CD4-positive, CD25-positive, alpha-beta regulatory T cell (primary cell): ENCODE results near the gene SARNP. TPM values are rescaled to one million over a fixed set of nuclear protein-coding genes. Genes with fewer than 3 reads are reported as not detected.
A peak's percentile ranks its signal among the peaks of the same experiment; 100 is the strongest.
"Not testable (repeated sequence)": the region's sequence is repeated elsewhere in the genome, so short reads cannot be mapped to it uniquely, and the experiment has no call there.

Source experiments
- ATAC-seq, 2 donors: fragments of 150-1000 bp; cut with Tn5 transposase; one replicate each; pipeline ENCODE4 v1.10.0; 2021; ENCODE audit warnings: low read depth in 2 of 2, moderate number of reproducible peaks in 2 of 2, moderate library complexity in 1 of 2
- DNase-seq, 3 donors: peaks; one replicate each; pipeline versions ENCODE4 v3.0.0 to v3.0.0-alpha.2; 2012 to 2022; ENCODE audit warnings: mixed read lengths in 1 of 3
- H3K27ac ChIP-seq: one replicate; pipeline ENCODE4 v1.7.0; 2013; ENCODE audit warnings: mild to moderate bottlenecking, low read length; ENCODE audit not compliant: insufficient read depth, poor library complexity, severe bottlenecking
- H3K27me3 ChIP-seq: one replicate; pipeline ENCODE4 v1.7.0; 2013; ENCODE audit warnings: low read length; ENCODE audit not compliant: control insufficient read depth, insufficient read depth
- H3K36me3 ChIP-seq: one replicate; pipeline ENCODE4 v1.7.0; 2013; ENCODE audit warnings: mild to moderate bottlenecking, low read length, moderate library complexity; ENCODE audit not compliant: control insufficient read depth, insufficient read depth
- H3K4me1 ChIP-seq: 2 replicates; pipeline ENCODE4 v1.7.0; 2013; ENCODE audit warnings: mild to moderate bottlenecking, low read length; ENCODE audit not compliant: insufficient read depth, control insufficient read depth, poor library complexity, severe bottlenecking
- H3K4me3 ChIP-seq: one replicate; pipeline ENCODE4 v1.7.0; 2013; ENCODE audit warnings: low read depth, mild to moderate bottlenecking, low read length, moderate library complexity
- H3K9me3 ChIP-seq, 2 experiments: 1 replicate in 1 of 2; 2 replicates in 1 of 2; pipeline ENCODE4 v1.7.0; 2013; ENCODE audit warnings: low read length in 2 of 2, mild to moderate bottlenecking in 1 of 2, moderate library complexity in 1 of 2; ENCODE audit not compliant: control insufficient read depth in 2 of 2
- H3K27ac Mint-ChIP-seq, 3 donors: one replicate each; pipeline ENCODE4 v1.8.0; 2020 to 2022; ENCODE audit warnings: mild to moderate bottlenecking in 3 of 3, mixed read lengths in 3 of 3, moderate library complexity in 2 of 3
- H3K27me3 Mint-ChIP-seq: one replicate; pipeline ENCODE4 v1.8.0; 2022; ENCODE audit warnings: mild to moderate bottlenecking, mixed read lengths
- H3K36me3 Mint-ChIP-seq: one replicate; pipeline ENCODE4 v1.8.0; 2020; ENCODE audit warnings: mixed read lengths
- H3K4me1 Mint-ChIP-seq, 4 donors: one replicate each; pipeline ENCODE4 v1.8.0; 2020 to 2022; ENCODE audit warnings: mixed read lengths in 4 of 4, mild to moderate bottlenecking in 1 of 4
- H3K4me3 Mint-ChIP-seq, 4 donors: one replicate each; pipeline ENCODE4 v1.8.0; 2020 to 2022; ENCODE audit warnings: mild to moderate bottlenecking in 4 of 4, mixed read lengths in 4 of 4, moderate library complexity in 3 of 4
- H3K9me3 Mint-ChIP-seq, 7 donors: one replicate each; pipeline ENCODE4 v1.8.0; 2020 to 2022; ENCODE audit warnings: mixed read lengths in 7 of 7, mild to moderate bottlenecking in 3 of 7, moderate library complexity in 2 of 7
- polyA plus RNA-seq, 4 donors: library from polyadenylated mRNA; unstranded; fragments of 300-500 nt; fragmentation: Illumina TruSeq; gene quantifications; one replicate each; pipeline ENCODE4 v1.2.3, GENCODE V29; 2021
- total RNA-seq: library from RNA; stranded (reverse); gene quantifications from one replicate; pipeline ENCODE4 v1.2.3, GENCODE V29; 2022

SARNP gene
- 49.3 TPM for total RNA-seq
- polyA plus RNA-seq, result 100 to 1,000 TPM; 109 to 159 (median 134) TPM

- Mint-ChIP-seq H3K27me3 (no peaks in the 10 kb centered on the region), H3K4me1 (peaks cover 9 to 58% (median 30%) of the 10 kb centered on the region in 4 donors), H3K36me3 (peaks cover 9% of the 10 kb centered on the region), H3K9me3 (no peaks in the 10 kb centered on the region), H3K27ac (peak within 1 kb of the TSS in 1 of 3 donors; percentile 14), H3K4me3 (no peak within 1 kb of the TSS)
- Histone ChIP-seq H3K36me3 (peaks cover 38% of the 10 kb centered on the region), H3K27me3 (no peaks in the 10 kb centered on the region), H3K4me3 (peak within 1 kb of the TSS; percentile 100), H3K27ac (peak within 1 kb of the TSS; percentile 87), H3K9me3 (no peaks in the 10 kb centered on the region), H3K4me1 (peaks cover 39% of the 10 kb centered on the region)
- DNase-seq, result peak; percentile 96 to 100 (median 98)
- ATAC-seq, result peak; percentile 92 to 94
Measured at GRCh38 chr12:55817345-55818139, at the start of gene SARNP, which contains the start of gene ORMDL2. Gene SARNP, minus strand, starts transcription at chr12:55817724. Its CDS starts 23 bp downstream, at chr12:55817701. Gene ORMDL2, plus strand, starts transcription at chr12:55818041. Its CDS starts 959 bp downstream, at chr12:55819000.

- H3K27me3 ChIP-seq, H3K4me3 Mint-ChIP-seq, H3K9me3 ChIP-seq, DNase-seq, H3K27me3 Mint-ChIP-seq, ATAC-seq, H3K27ac Mint-ChIP-seq, H3K36me3 Mint-ChIP-seq, H3K4me3 ChIP-seq, H3K36me3 ChIP-seq, H3K4me1 Mint-ChIP-seq, H3K4me1 ChIP-seq, H3K27ac ChIP-seq, H3K9me3 Mint-ChIP-seq: not testable (repeated sequence)
Measured at GRCh38 chr12:55866454-55867004, 49.0 kb upstream of the SARNP start.

- H3K4me3 ChIP-seq, result no peak overlapping the region
- ATAC-seq, result no peak
- H3K4me3 Mint-ChIP-seq, result no peak overlapping the region
- H3K36me3 Mint-ChIP-seq, result no peaks in the 10 kb centered on the region
- H3K4me1 Mint-ChIP-seq, result no peaks in the 10 kb centered on the region
- DNase-seq, result no peak
- H3K27ac Mint-ChIP-seq, result no peak overlapping the region
- no peak overlapping the region for H3K27ac ChIP-seq
- peaks cover 0 to 4% (median 0%) of the 10 kb centered on the region in 7 donors for H3K9me3 Mint-ChIP-seq
- H3K9me3 ChIP-seq, result peaks cover 5 to 9% of the 10 kb centered on the region in 2 experiments
- H3K27me3 ChIP-seq, result no peaks in the 10 kb centered on the region
- H3K4me1 ChIP-seq, result no peaks in the 10 kb centered on the region
- H3K27me3 Mint-ChIP-seq, result no peaks in the 10 kb centered on the region
- no peaks in the 10 kb centered on the region for H3K36me3 ChIP-seq
Measured at GRCh38 chr12:55865327-55865726, 47.8 kb upstream of the SARNP start.

GRCh38 chr12:55862931-55863330 is 45.4 kb upstream of the SARNP start:
- H3K27ac Mint-ChIP-seq, H3K4me1 ChIP-seq, H3K9me3 ChIP-seq, H3K4me3 Mint-ChIP-seq, H3K36me3 Mint-ChIP-seq, DNase-seq, ATAC-seq, H3K27me3 ChIP-seq, H3K9me3 Mint-ChIP-seq, H3K36me3 ChIP-seq, H3K4me3 ChIP-seq, H3K27me3 Mint-ChIP-seq, H3K27ac ChIP-seq, H3K4me1 Mint-ChIP-seq: not testable (repeated sequence)

- no peak for ATAC-seq
Measured at GRCh38 chr12:55862286-55862685, 44.8 kb upstream of the SARNP start.

GRCh38 chr12:55861871-55862270 is 44.3 kb upstream of the SARNP start:
- ATAC-seq, result no peak

More at GRCh38 chr12:55862286-55862685, 44.8 kb upstream of the SARNP start:
- Histone ChIP-seq H3K9me3 (peaks cover 5 to 9% of the 10 kb centered on the region in 2 experiments), H3K27ac (no peak overlapping the region), H3K36me3 (no peaks in the 10 kb centered on the region), H3K4me3 (no peak overlapping the region), H3K4me1 (no peaks in the 10 kb centered on the region), H3K27me3 (no peaks in the 10 kb centered on the region)
- Mint-ChIP-seq H3K36me3 (no peaks in the 10 kb centered on the region), H3K27me3 (peaks cover 6% of the 10 kb centered on the region), H3K4me3 (no peak overlapping the region), H3K4me1 (no peaks in the 10 kb centered on the region), H3K9me3 (peaks cover 0 to 4% (median 0%) of the 10 kb centered on the region in 7 donors), H3K27ac (no peak overlapping the region)
- DNase-seq, result no peak

GRCh38 chr12:55861396-55861795 is 43.9 kb upstream of the SARNP start:
- H3K4me1 Mint-ChIP-seq, result no peaks in the 10 kb centered on the region
- H3K4me3 ChIP-seq, result no peak overlapping the region
- H3K36me3 ChIP-seq, result no peaks in the 10 kb centered on the region
- no peaks in the 10 kb centered on the region for H3K27me3 ChIP-seq
- peaks cover 6% of the 10 kb centered on the region for H3K27me3 Mint-ChIP-seq
- peaks cover 5 to 9% of the 10 kb centered on the region in 2 experiments for H3K9me3 ChIP-seq
- no peaks in the 10 kb centered on the region for H3K36me3 Mint-ChIP-seq
- H3K9me3 Mint-ChIP-seq, result peaks cover 0 to 4% (median 0%) of the 10 kb centered on the region in 7 donors
- ATAC-seq (no peak), DNase-seq (no peak)
- H3K27ac Mint-ChIP-seq, result no peak overlapping the region
- H3K4me1 ChIP-seq, result no peaks in the 10 kb centered on the region
- no peak overlapping the region for H3K4me3 Mint-ChIP-seq
- H3K27ac ChIP-seq, result no peak overlapping the region

More at GRCh38 chr12:55861871-55862270, 44.3 kb upstream of the SARNP start:
- Histone ChIP-seq H3K36me3 (no peaks in the 10 kb centered on the region), H3K4me3 (no peak overlapping the region), H3K4me1 (no peaks in the 10 kb centered on the region), H3K27ac (no peak overlapping the region), H3K9me3 (peaks cover 5 to 9% of the 10 kb centered on the region in 2 experiments), H3K27me3 (no peaks in the 10 kb centered on the region)
- no peak overlapping the region for H3K27ac Mint-ChIP-seq
- H3K27me3 Mint-ChIP-seq, result peaks cover 6% of the 10 kb centered on the region
- no peak for DNase-seq
- H3K36me3 Mint-ChIP-seq, result no peaks in the 10 kb centered on the region
- no peak overlapping the region for H3K4me3 Mint-ChIP-seq
- H3K4me1 Mint-ChIP-seq, result no peaks in the 10 kb centered on the region
- peaks cover 0 to 4% (median 0%) of the 10 kb centered on the region in 7 donors for H3K9me3 Mint-ChIP-seq
